ENCODE data around the gene IMPDH1. TPM values are rescaled to one million over a fixed set of nuclear protein-coding genes. Genes with fewer than 3 reads are reported as not detected.
"Not testable (repeated sequence)": the region's sequence is repeated elsewhere in the genome, so short reads cannot be mapped to it uniquely, and the experiment has no call there.

IMPDH1 gene
- total RNA-seq = 10 to 100 TPM; 36.9 to 87.1 (median 43.3) TPM

- peak; percentile 94 for ATAC-seq
- H3K9me3 ChIP-seq = no peaks in the 10 kb centered on the region
- H3K27me3 ChIP-seq = no peaks in the 10 kb centered on the region
- peak; percentile 72 to 79 for TF ChIP-seq POLR2A (IDR thresholded peaks at IDR 0.05)
- TF ChIP-seq CTCF (IDR thresholded peaks at IDR 0.05) = peak in 2 of 4 experiments; percentile 6 to 29
- TF ChIP-seq EP300 (IDR thresholded peaks at IDR 0.05) = no peak
- TF ChIP-seq POLR2AphosphoS5 (IDR thresholded peaks at IDR 0.05) = peak; percentile 89
- H3K27ac ChIP-seq = peak within 1 kb of the TSS; percentile 78 to 94 (median 91)
- no peaks in the 10 kb centered on the region for H3K36me3 ChIP-seq
- H3K4me3 ChIP-seq = peak within 1 kb of the TSS; percentile 43 to 79
- peaks cover 0 to 54% (median 26%) of the 10 kb centered on the region in 3 donors for H3K4me1 ChIP-seq
- 0% methylated on average over 2 of the region's 87 CpGs; no CpG with 5 or more reads in 1 of the 2 donors for WGBS, 2 donors (ENCODE audit: low coverage in 1 of 2)
Observed at GRCh38 chr7:128409596-128410450, at the start of gene IMPDH1. Gene IMPDH1 (minus strand): TSS chr7:128409982. CDS start chr7:128409901, 81 bp downstream.

- Histone ChIP-seq H3K9me3 (no peaks in the 10 kb centered on the region), H3K27ac (no peak overlapping the region), H3K4me1 (peaks cover 3 to 57% (median 7%) of the 10 kb centered on the region in 3 donors), H3K4me3 (no peak overlapping the region), H3K36me3 (peaks cover 0 to 14% of the 10 kb centered on the region in 2 donors), H3K27me3 (no peaks in the 10 kb centered on the region)
- WGBS, 2 donors (ENCODE audit: low coverage in 1 of 2) = 44% methylated on average over 5 of the region's 5 CpGs; no CpG with 5 or more reads in 1 of the 2 donors
- peak; percentile 20 for TF ChIP-seq POLR2AphosphoS5 (IDR thresholded peaks at IDR 0.05)
- peak; percentile 79 to 87 (median 80) for TF ChIP-seq CTCF (IDR thresholded peaks at IDR 0.05)
- no peak for TF ChIP-seq POLR2A (IDR thresholded peaks at IDR 0.05)
- no peak for ATAC-seq
Observed at GRCh38 chr7:128459394-128459878, 49.7 kb upstream of the IMPDH1 start.

- Histone ChIP-seq H3K27ac (peak overlapping the region in 2 of 4 donors; percentile 29 to 90), H3K4me1 (peaks cover 3 to 62% (median 11%) of the 10 kb centered on the region in 3 donors), H3K4me3 (no peak overlapping the region), H3K36me3 (peaks cover 0 to 14% of the 10 kb centered on the region in 2 donors), H3K27me3 (no peaks in the 10 kb centered on the region), H3K9me3 (no peaks in the 10 kb centered on the region)
- TF ChIP-seq EP300 (IDR thresholded peaks at IDR 0.05) (no peak), POLR2AphosphoS5 (IDR thresholded peaks at IDR 0.05) (no peak), POLR2A (IDR thresholded peaks at IDR 0.05) (no peak), CTCF (IDR thresholded peaks at IDR 0.05) (no peak)
- 40 to 70% methylated on average over 2 to 3 of the region's 3 CpGs for WGBS, 2 donors (ENCODE audit: low coverage in 1 of 2)
- no peak for ATAC-seq
Observed at GRCh38 chr7:128458956-128459355, 49.2 kb upstream of the IMPDH1 start.

- Histone ChIP-seq H3K27ac (peak overlapping the region in 1 of 4 donors; percentile 90), H3K4me1 (peaks cover 3 to 72% (median 12%) of the 10 kb centered on the region in 3 donors)
- not testable (repeated sequence) for ATAC-seq, H3K36me3 ChIP-seq, H3K9me3 ChIP-seq, H3K4me3 ChIP-seq, H3K27me3 ChIP-seq
- WGBS, 2 donors (ENCODE audit: low coverage in 1 of 2) = 100% methylated on average over 2 of the region's 6 CpGs; no CpG with 5 or more reads in 1 of the 2 donors
Observed at GRCh38 chr7:128457385-128457784, 47.6 kb upstream of the IMPDH1 start.

GRCh38 chr7:128456255-128456725, 46.5 kb upstream of the IMPDH1 start:
- TF ChIP-seq POLR2A (IDR thresholded peaks at IDR 0.05) (no peak), CTCF (IDR thresholded peaks at IDR 0.05) (no peak), POLR2AphosphoS5 (IDR thresholded peaks at IDR 0.05) (no peak), EP300 (IDR thresholded peaks at IDR 0.05) (no peak)
- 5 to 6% methylated on average over 5 of the region's 5 CpGs for WGBS, 2 donors (ENCODE audit: low coverage in 1 of 2)
- peaks cover 3 to 69% (median 12%) of the 10 kb centered on the region in 3 donors for H3K4me1 ChIP-seq

More at GRCh38 chr7:128456255-128456725, 46.5 kb upstream of the IMPDH1 start:
- H3K4me3 ChIP-seq = peak overlapping the region; percentile 70 to 96
- no peak for ATAC-seq
- H3K9me3 ChIP-seq = no peaks in the 10 kb centered on the region
- no peaks in the 10 kb centered on the region for H3K27me3 ChIP-seq
- H3K27ac ChIP-seq = peak overlapping the region; percentile 85 to 94 (median 91)
- H3K36me3 ChIP-seq = peaks cover 0 to 9% of the 10 kb centered on the region in 2 donors
